ENCODE measurements around the gene PRKCA. TPM values are rescaled to one million over a fixed set of nuclear protein-coding genes. Genes with fewer than 3 reads are reported as not detected.
"Not testable (repeated sequence)": the region's sequence is repeated elsewhere in the genome, so short reads cannot be mapped to it uniquely, and the experiment has no call there.

PRKCA gene
- total RNA-seq, 1 experiment from 2014 or later, result 4.4 TPM

GRCh38 chr17:66392783-66393437 lies 90.5 kb downstream of the PRKCA start:
- Histone ChIP-seq H4K20me1 (ENCODE audit: insufficient read depth, low read depth, low read length) (no peaks in the 10 kb centered on the region; the same call in 1 of the 2 replicates), H3K27ac (ENCODE audit: low read length) (no peak overlapping the region), H3K9me3 (ENCODE audit: low read length) (no peaks in the 10 kb centered on the region), H3K4me1 (ENCODE audit: low read length) (peaks cover 7% of the 10 kb centered on the region), H3K9ac (ENCODE audit: low read length) (no peak overlapping the region), H3K79me2 (ENCODE audit: low read length) (no peaks in the 10 kb centered on the region), H3K36me3 (ENCODE audit: insufficient read depth, low read length) (no peaks in the 10 kb centered on the region), H2AFZ (ENCODE audit: low read length) (no peak overlapping the region), H3K4me2 (ENCODE audit: low read depth, low read length, poor library complexity, severe bottlenecking) (no peak overlapping the region), H3K9me2 (replicated peaks; ENCODE audit: insufficient read depth, low read length) (no peaks in the 10 kb centered on the region), H3K4me3 (ENCODE audit: low read length) (no peak overlapping the region), H3K27me3 (ENCODE audit: low read length) (no peaks in the 10 kb centered on the region)
- no peak for DNase-seq

DNA sequence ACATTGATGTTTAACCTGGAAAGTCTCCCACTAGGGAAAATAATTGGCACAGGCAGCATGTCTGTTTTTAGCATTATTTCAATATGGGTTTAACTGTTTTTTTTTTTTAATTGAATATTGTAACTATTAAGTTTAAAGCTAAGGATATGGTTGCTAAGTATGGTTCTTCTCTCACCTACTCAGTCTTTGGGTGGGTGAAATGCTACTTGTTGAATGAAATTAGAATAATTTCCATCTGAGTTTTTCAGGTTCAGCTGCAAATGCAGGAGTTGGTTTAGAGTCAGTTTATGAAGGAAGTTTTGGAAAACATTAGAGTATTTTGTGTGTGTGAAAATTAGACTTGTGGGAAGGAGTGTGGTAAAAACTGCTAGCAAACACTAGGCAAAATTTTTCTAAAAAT lies 93.5 kb downstream of the PRKCA start:
- no peak overlapping the region for H3K27ac ChIP-seq (ENCODE audit: low read length)
- H3K79me2 ChIP-seq (ENCODE audit: low read length), result no peaks in the 10 kb centered on the region
- H3K9ac ChIP-seq (ENCODE audit: low read length), result no peak overlapping the region
- H3K27me3 ChIP-seq (ENCODE audit: low read length), result no peaks in the 10 kb centered on the region
- H3K9me2 ChIP-seq (replicated peaks; ENCODE audit: insufficient read depth, low read length), result no peaks in the 10 kb centered on the region
- no peak overlapping the region for H3K4me2 ChIP-seq (ENCODE audit: low read depth, low read length, poor library complexity, severe bottlenecking)
- H3K36me3 ChIP-seq (ENCODE audit: insufficient read depth, low read length), result no peaks in the 10 kb centered on the region
- peaks cover 12% of the 10 kb centered on the region for H3K4me1 ChIP-seq (ENCODE audit: low read length)
- peaks cover 3% of the 10 kb centered on the region; the same call in 1 of the 2 replicates for H4K20me1 ChIP-seq (ENCODE audit: insufficient read depth, low read depth, low read length)
- H3K9me3 ChIP-seq (ENCODE audit: low read length), result no peaks in the 10 kb centered on the region
- no peak for DNase-seq
- no peak overlapping the region for H3K4me3 ChIP-seq (ENCODE audit: low read length)
- H2AFZ ChIP-seq (ENCODE audit: low read length), result no peak overlapping the region

- Histone ChIP-seq H3K9me2 (replicated peaks; ENCODE audit: insufficient read depth, low read length) (no peaks in the 10 kb centered on the region), H3K36me3 (ENCODE audit: insufficient read depth, low read length) (no peaks in the 10 kb centered on the region), H3K9me3 (ENCODE audit: low read length) (no peaks in the 10 kb centered on the region), H3K27ac (ENCODE audit: low read length) (no peak overlapping the region), H3K4me1 (ENCODE audit: low read length) (peaks cover 12% of the 10 kb centered on the region), H4K20me1 (ENCODE audit: insufficient read depth, low read depth, low read length) (peaks cover 3% of the 10 kb centered on the region; the same call in 1 of the 2 replicates), H3K4me2 (ENCODE audit: low read depth, low read length, poor library complexity, severe bottlenecking) (no peak overlapping the region), H2AFZ (ENCODE audit: low read length) (no peak overlapping the region), H3K27me3 (ENCODE audit: low read length) (no peaks in the 10 kb centered on the region), H3K9ac (ENCODE audit: low read length) (no peak overlapping the region), H3K79me2 (ENCODE audit: low read length) (no peaks in the 10 kb centered on the region), H3K4me3 (ENCODE audit: low read length) (no peak overlapping the region)
- DNase-seq, result peak; percentile 50
These were observed 95.1 kb downstream of the PRKCA start for GRCh38 chr17:66397486-66397885.

DNA sequence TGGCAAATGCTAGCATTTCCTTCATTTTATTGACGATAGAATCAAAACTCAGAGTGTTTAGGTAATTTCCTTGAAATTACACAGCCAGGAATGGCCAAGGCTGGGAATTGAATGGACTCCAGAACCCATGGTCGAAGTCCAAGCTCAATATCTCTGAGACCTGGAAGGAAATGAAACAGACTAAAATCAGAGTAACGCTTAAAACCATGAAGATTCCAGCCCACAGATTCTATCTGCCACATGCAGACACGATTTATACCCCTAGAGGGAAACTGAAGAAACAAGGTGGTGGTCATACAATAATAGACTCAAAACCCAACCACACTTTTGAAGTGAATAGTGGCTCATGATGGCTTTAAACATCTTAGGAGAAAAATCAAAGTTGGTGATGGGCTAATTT lies 95.6 kb downstream of the PRKCA start:
- no peaks in the 10 kb centered on the region for H3K79me2 ChIP-seq (ENCODE audit: low read length)
- no peaks in the 10 kb centered on the region for H3K36me3 ChIP-seq (ENCODE audit: insufficient read depth, low read length)
- no peaks in the 10 kb centered on the region for H3K9me3 ChIP-seq (ENCODE audit: low read length)
- no peaks in the 10 kb centered on the region for H3K9me2 ChIP-seq (replicated peaks; ENCODE audit: insufficient read depth, low read length)
- H3K27me3 ChIP-seq (ENCODE audit: low read length), result no peaks in the 10 kb centered on the region
- DNase-seq, result no peak
- H3K4me3 ChIP-seq (ENCODE audit: low read length), result no peak overlapping the region
- H3K27ac ChIP-seq (ENCODE audit: low read length), result no peak overlapping the region
- H4K20me1 ChIP-seq (ENCODE audit: insufficient read depth, low read depth, low read length), result peaks cover 3% of the 10 kb centered on the region; the same call in 1 of the 2 replicates
- H2AFZ ChIP-seq (ENCODE audit: low read length), result no peak overlapping the region
- H3K9ac ChIP-seq (ENCODE audit: low read length), result no peak overlapping the region
- peaks cover 12% of the 10 kb centered on the region for H3K4me1 ChIP-seq (ENCODE audit: low read length)
- H3K4me2 ChIP-seq (ENCODE audit: low read depth, low read length, poor library complexity, severe bottlenecking), result no peak overlapping the region

GRCh38 chr17:66398617-66399016 lies 96.2 kb downstream of the PRKCA start:
- Histone ChIP-seq H3K4me3 (ENCODE audit: low read length) (no peak overlapping the region), H3K79me2 (ENCODE audit: low read length) (no peaks in the 10 kb centered on the region), H3K36me3 (ENCODE audit: insufficient read depth, low read length) (no peaks in the 10 kb centered on the region), H2AFZ (ENCODE audit: low read length) (no peak overlapping the region), H3K4me2 (ENCODE audit: low read depth, low read length, poor library complexity, severe bottlenecking) (no peak overlapping the region), H3K27ac (ENCODE audit: low read length) (no peak overlapping the region), H3K4me1 (ENCODE audit: low read length) (peaks cover 12% of the 10 kb centered on the region), H3K9ac (ENCODE audit: low read length) (no peak overlapping the region), H4K20me1 (ENCODE audit: insufficient read depth, low read depth, low read length) (peaks cover 8% of the 10 kb centered on the region; the same call in 1 of the 2 replicates), H3K9me3 (ENCODE audit: low read length) (no peaks in the 10 kb centered on the region), H3K9me2 (replicated peaks; ENCODE audit: insufficient read depth, low read length) (no peaks in the 10 kb centered on the region), H3K27me3 (ENCODE audit: low read length) (no peaks in the 10 kb centered on the region)
- no peak for DNase-seq

DNA sequence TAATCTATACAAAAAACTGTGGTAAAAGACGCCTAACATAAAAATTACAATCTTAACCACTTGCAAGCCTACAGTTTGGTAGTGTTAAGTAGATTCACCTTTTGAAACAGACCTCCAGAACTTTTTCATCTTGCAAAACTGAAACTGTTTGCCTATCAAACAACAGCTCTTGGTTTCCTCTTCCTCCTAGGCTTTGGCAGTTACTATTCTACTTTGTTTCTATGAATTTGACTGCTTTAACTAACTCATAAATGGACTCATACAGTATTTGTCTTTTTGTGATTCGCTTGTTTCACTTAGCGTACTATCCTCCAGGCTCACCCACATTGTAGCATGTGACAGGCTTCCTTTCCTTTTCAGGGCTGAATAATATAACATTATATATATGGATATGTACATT lies 97.0 kb downstream of the PRKCA start:
- Histone ChIP-seq H3K36me3 (ENCODE audit: insufficient read depth, low read length) (no peaks in the 10 kb centered on the region), H4K20me1 (ENCODE audit: insufficient read depth, low read depth, low read length) (peaks cover 9% of the 10 kb centered on the region; the same call in 1 of the 2 replicates), H3K9me2 (replicated peaks; ENCODE audit: insufficient read depth, low read length) (no peaks in the 10 kb centered on the region), H2AFZ (ENCODE audit: low read length) (no peak overlapping the region), H3K4me2 (ENCODE audit: low read depth, low read length, poor library complexity, severe bottlenecking) (no peak overlapping the region), H3K27me3 (ENCODE audit: low read length) (no peaks in the 10 kb centered on the region), H3K9me3 (ENCODE audit: low read length) (no peaks in the 10 kb centered on the region), H3K27ac (ENCODE audit: low read length) (no peak overlapping the region), H3K4me1 (ENCODE audit: low read length) (peaks cover 12% of the 10 kb centered on the region), H3K4me3 (ENCODE audit: low read length) (no peak overlapping the region), H3K79me2 (ENCODE audit: low read length) (no peaks in the 10 kb centered on the region), H3K9ac (ENCODE audit: low read length) (no peak overlapping the region)
- DNase-seq, result no peak

- H3K4me3 ChIP-seq (ENCODE audit: low read length); H2AFZ ChIP-seq (ENCODE audit: low read length): not testable (repeated sequence)
These were observed 97.8 kb downstream of the PRKCA start for GRCh38 chr17:66400041-66400688.

GRCh38 chr17:66400698-66401097 lies 98.3 kb downstream of the PRKCA start:
- no peak overlapping the region for H2AFZ ChIP-seq (ENCODE audit: low read length)
- peaks cover 21% of the 10 kb centered on the region for H3K4me1 ChIP-seq (ENCODE audit: low read length)
- H3K27me3 ChIP-seq (ENCODE audit: low read length), result no peaks in the 10 kb centered on the region
- H3K4me2 ChIP-seq (ENCODE audit: low read depth, low read length, poor library complexity, severe bottlenecking), result no peak overlapping the region
- no peaks in the 10 kb centered on the region for H3K9me3 ChIP-seq (ENCODE audit: low read length)
- no peaks in the 10 kb centered on the region for H3K79me2 ChIP-seq (ENCODE audit: low read length)
- no peaks in the 10 kb centered on the region for H3K36me3 ChIP-seq (ENCODE audit: insufficient read depth, low read length)
- peaks cover 15% of the 10 kb centered on the region; the same call in 1 of the 2 replicates for H4K20me1 ChIP-seq (ENCODE audit: insufficient read depth, low read depth, low read length)
- H3K9ac ChIP-seq (ENCODE audit: low read length), result no peak overlapping the region
- H3K9me2 ChIP-seq (replicated peaks; ENCODE audit: insufficient read depth, low read length), result no peaks in the 10 kb centered on the region
- no peak for DNase-seq
- H3K4me3 ChIP-seq (ENCODE audit: low read length), result no peak overlapping the region
- H3K27ac ChIP-seq (ENCODE audit: low read length), result no peak overlapping the region

More at GRCh38 chr17:66400041-66400688, 97.8 kb downstream of the PRKCA start:
- H3K36me3 ChIP-seq (ENCODE audit: insufficient read depth, low read length); H3K9ac ChIP-seq (ENCODE audit: low read length); H3K4me2 ChIP-seq (ENCODE audit: low read depth, low read length, poor library complexity, severe bottlenecking); H3K27ac ChIP-seq (ENCODE audit: low read length); H3K9me2 ChIP-seq (replicated peaks; ENCODE audit: insufficient read depth, low read length); H3K79me2 ChIP-seq (ENCODE audit: low read length); H3K27me3 ChIP-seq (ENCODE audit: low read length); DNase-seq; H3K9me3 ChIP-seq (ENCODE audit: low read length): not testable (repeated sequence)
- Histone ChIP-seq H3K4me1 (ENCODE audit: low read length) (peaks cover 15% of the 10 kb centered on the region), H4K20me1 (ENCODE audit: insufficient read depth, low read depth, low read length) (peaks cover 10% of the 10 kb centered on the region; the same call in 1 of the 2 replicates)

All from Karpas-422 (cell line).